ENCODE measurements around the gene KAT8. TPM values are rescaled to one million over a fixed set of nuclear protein-coding genes. Genes with fewer than 3 reads are reported as not detected.

The KAT8 gene
- total and polyA plus RNA-seq, 9 of the 15 experiments (the other 6 are each of a cell fraction or from before 2014, with no cell fraction given), result 10.0 to 98.5 (median 76.4) TPM

- TF ChIP-seq ZBTB43 (CRISPR knock-in tag; IDR thresholded peaks at IDR 0.05) (no peak), GTF3C2 (IDR thresholded peaks at IDR 0.05; ENCODE audit: borderline replicate concordance, extremely low read depth, insufficient read length) (no peak), ZNF584 (CRISPR knock-in tag; IDR thresholded peaks at IDR 0.05; ENCODE audit: low read depth) (no peak), NCOA4 (IDR thresholded peaks at IDR 0.05; ENCODE audit: partially characterized antibody) (no peak), GMEB1 (CRISPR knock-in tag; IDR thresholded peaks at IDR 0.05) (no peak), ZFP91 (CRISPR knock-in tag; IDR thresholded peaks at IDR 0.05) (no peak), POLR2A (conservative IDR thresholded peaks at IDR 0.05) (no peak), BCOR (IDR thresholded peaks at IDR 0.05) (peak; percentile 88), RBM39 (optimal IDR thresholded peaks at IDR 0.05; ENCODE audit: low read depth, low read length) (no peak), TAF9B (IDR thresholded peaks at IDR 0.05; ENCODE audit: partially characterized antibody) (no peak), HCFC1 (IDR thresholded peaks at IDR 0.05; ENCODE audit: low read depth, low read length) (no peak), RCOR1 (IDR thresholded peaks at IDR 0.05; ENCODE audit: borderline replicate concordance in 1 of 2, low read depth in 2 of 2, low read length in 2 of 2) (peak in 1 of 2 experiments; percentile 56; a peak in 1 of 4 replicates), CBX1 (IDR thresholded peaks at IDR 0.05; ENCODE audit: low read depth) (peak; percentile 37; the same call in 1 of the 2 replicates), ZNF41 (CRISPR knock-in tag; conservative IDR thresholded peaks at IDR 0.05) (no peak), CCAR2 (IDR thresholded peaks at IDR 0.05; ENCODE audit: low read depth, low read length) (no peak), THAP12 (CRISPR knock-in tag; IDR thresholded peaks at IDR 0.05) (peak; percentile 53; the same call in 1 of the 2 replicates)
These were observed 61.8 kb downstream of the KAT8 start (continued) for GRCh38 chr16:31179219-31179746.
